ENCODE results near the gene AUNIP.

The AUNIP gene

GRCh38 chr1:25888426-25888987 is 29.2 kb upstream of the AUNIP start:
- DNase-seq, result no peak

DNA sequence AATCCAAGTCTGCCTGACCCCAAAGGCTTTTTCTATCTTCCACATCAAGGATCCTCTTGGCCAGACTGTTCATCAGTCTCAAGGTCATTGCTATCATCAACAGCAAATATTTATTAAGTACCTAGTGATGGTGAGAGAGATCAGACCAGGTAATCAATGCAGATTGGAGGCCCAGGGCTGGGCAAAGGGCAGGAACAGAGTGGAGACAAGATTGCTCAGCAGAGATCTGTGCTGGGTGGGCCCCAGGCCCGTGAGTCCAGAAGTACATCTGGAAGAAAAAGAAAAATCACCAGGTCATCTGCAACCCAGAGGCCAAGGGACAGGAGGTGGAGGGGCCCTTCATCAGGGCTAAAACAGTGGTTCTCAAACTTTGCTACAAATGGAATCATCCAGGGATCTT is 26.3 kb upstream of the AUNIP start:
- DNase-seq, result no peak

DNA sequence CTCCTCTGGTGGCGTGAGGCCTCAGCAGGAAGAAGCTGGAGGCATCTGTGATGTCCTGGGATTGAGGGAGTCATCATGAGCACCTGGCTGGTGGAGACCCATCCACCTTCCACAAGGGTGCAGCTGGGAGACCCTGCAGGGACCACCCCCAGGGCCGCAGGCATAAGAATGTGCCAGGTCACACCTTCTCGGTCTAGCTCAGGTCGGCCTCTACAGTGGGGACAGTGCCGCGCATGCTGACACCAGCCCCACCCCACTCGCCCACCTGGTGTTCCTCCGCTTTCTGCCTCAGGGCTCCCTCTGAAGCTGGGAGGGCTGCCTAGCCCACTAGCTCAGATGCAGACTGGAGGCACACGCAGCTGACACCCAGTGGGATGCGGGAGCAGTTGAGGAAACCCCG is 22.0 kb upstream of the AUNIP start:
- no peak for DNase-seq

DNA sequence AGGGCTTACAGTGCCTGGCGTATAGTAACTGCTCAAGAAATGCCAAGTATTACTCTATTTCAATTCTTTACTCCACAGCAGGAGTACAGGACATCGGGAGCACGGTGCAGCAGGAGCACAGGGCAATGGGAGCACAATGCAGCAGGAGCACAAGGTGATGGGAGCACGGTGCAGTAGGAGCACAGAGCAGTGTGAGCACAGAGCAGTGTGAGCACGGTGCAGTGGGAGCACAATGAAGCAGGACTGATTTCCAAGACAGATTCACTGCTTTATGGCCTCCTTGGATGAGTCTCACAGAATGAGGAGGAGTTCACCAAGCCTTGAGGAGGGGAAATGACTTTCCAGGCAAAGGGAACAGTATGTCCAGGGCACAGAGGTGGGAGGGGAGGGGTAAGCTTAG is 21.3 kb upstream of the AUNIP start:
- no peak for DNase-seq

GRCh38 chr1:25879675-25880074 is 20.4 kb upstream of the AUNIP start:
- no peak for DNase-seq

DNA sequence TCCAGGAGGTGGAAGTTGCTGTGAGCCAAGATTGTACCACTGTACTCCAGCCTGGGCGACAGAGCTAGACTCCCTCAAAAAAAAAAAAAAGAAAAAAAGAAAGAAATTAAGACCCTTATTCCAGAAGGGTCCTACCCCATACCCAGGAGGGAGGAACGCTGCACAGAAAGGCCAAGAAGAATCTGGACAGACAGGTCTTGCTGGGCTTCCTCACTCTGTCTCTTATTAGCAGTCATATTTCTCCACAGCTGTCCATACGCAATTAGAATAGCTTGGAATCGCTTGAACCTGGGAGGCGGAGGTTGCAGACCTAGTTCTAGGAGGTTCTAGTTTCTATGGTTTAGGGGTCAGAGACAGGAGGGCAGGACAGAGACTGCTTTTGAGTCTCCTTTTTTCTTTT is 19.4 kb upstream of the AUNIP start:
- no peak for DNase-seq

DNA sequence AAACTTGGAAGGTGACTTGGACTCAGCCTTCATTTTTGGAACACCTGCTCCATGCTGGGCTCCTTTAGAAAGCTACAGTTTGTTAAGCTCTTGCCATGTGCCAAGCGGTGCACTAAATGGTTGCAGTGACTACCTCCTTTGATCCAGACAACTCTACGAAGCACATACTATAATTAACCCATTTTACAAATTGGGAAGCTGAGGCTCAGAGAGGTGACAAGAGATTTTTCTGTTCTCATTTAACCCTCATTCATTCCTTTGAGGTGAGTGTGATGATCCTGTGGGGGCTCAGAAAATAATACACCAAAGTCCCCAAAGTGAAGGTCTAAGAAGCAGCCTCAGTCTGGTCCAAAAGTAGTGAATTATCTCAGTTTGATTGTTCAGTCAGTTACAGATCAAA is 17.9 kb upstream of the AUNIP start:
- DNase-seq, result no peak

DNA sequence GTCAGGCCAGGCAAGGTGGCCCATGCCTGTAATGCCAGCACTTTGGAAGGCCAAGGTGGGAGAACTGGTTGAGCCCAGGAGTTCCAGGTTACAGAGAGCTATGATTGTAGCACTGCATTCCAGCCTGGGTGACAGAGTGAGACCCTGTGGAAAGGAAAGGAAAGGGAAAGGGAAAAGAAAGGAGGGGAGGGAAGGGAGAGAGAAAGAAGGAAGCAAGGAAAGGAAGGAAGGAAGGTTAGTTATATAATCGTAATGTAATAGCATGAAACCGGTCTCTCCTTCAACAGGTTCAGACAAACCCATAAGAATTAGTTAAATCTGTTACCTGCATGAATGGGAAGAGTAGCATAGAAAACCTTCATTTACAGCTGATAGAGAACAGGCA is 17.4 kb upstream of the AUNIP start:
- DNase-seq, result no peak

DNA sequence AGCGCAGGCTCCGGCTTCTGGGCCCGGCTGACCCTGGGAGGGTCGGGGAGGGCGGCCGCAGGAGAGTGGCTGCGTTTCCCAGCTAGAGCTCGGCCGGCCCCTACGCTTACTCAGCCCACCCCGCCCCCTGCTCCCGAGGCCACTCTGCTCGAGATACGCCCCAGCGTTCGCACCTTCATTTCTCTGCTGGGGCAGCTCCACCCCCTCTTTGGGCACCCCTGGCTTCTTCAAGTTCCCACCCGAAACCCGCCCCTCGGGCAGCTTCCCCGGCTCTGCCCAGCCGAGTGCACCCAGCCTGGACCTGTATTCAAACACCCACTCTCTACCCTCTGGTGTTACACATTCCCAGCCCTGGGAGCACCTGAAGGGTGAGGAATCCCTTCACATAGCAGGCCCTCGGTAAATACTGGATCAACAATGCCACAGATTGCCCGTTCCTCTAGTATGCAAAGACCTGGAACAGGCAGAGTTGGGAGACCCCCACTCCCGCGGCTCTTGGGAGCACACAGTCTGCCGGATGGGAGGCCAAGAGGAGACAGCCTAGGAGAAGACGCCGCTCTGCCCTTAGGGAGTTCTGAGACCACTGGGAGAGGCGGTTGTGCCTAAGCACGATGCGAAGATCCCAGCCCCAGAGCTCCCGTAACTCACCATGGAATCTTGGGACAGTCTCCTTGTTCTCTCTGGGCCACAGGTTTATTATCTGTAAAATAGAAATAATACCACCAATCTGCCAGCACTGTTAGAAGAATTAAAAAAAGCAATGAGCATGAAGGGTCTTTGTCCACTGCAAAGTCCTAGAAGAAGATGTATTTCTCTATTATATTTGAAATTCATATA is 16.8 kb upstream of the AUNIP start:
- no peak for DNase-seq

DNA sequence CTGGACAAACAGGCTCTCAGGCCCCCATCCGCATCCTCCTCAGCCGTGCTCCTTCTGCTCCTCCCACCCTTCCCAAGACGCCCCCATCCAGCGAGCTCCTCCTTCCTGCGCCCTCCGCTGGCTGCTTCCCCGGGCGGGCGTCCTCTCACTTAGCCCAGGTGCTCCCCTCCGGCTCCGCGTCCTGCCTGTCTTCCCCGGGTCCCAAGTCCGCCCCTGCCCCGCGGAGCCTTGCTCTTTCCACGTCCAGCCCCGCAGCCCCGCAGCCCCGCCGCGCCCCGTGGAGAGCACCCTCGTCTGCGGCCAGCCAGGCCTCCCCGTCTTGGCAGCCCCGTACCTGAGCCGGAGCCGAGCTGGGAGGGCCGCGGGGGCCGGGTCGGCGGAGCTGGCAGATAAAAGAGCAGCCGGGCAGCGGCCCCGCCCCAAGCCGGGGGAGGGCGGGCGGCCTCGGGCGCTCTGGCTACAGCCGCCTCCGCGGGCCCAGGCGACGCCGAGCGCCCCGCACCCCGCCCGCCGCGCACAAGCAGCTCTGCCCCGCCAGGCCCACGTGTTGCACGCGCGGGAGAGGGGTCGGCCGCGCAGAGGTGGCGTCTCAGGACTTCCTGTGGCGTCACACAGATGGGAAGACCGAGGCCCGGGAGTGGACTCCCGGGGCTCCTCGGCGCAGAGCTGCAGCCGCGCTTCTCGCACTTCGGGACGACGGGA is 16.0 kb upstream of the AUNIP start, which contains the start of gene PAQR7:
Gene PAQR7, minus strand, starts transcription at position 555 of the 702 bp plus-strand sequence. CDS start 11,869 bp downstream, outside the sequence.
- DNase-seq, result peak; percentile 72

DNA sequence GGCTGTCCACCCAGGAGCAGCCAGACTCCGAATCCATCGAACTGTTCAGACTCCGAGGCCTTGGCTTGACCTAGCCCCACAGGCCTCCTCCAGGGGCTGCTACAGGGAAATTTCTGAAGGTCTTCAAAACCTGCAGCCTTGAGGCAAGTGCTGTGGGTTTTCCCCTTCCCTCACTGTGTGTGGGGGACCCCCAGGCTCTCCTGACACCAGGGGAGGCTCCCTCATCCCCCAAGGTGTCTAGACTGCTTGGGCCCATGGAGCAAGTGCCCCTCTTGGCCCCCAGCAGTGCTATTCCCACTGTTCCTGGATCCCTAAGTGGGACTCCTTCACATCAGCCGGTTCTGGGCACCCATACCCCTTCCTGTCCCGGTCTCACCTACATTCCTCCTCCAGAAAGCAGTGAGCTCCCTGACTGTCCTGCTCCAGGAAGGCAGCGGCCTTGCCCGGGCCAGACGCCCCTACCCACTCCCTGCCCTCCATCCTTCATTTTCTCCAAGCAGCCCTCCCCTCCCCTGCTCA is 15.4 kb upstream of the AUNIP start:
- no peak for DNase-seq

- DNase-seq, result no peak
Observed at GRCh38 chr1:25874209-25874608, 15.0 kb upstream of the AUNIP start.

GRCh38 chr1:25873120-25873519 is 13.9 kb upstream of the AUNIP start:
- no peak for DNase-seq

- DNase-seq, result no peak
Observed at GRCh38 chr1:25872713-25873112, 13.5 kb upstream of the AUNIP start.

DNA sequence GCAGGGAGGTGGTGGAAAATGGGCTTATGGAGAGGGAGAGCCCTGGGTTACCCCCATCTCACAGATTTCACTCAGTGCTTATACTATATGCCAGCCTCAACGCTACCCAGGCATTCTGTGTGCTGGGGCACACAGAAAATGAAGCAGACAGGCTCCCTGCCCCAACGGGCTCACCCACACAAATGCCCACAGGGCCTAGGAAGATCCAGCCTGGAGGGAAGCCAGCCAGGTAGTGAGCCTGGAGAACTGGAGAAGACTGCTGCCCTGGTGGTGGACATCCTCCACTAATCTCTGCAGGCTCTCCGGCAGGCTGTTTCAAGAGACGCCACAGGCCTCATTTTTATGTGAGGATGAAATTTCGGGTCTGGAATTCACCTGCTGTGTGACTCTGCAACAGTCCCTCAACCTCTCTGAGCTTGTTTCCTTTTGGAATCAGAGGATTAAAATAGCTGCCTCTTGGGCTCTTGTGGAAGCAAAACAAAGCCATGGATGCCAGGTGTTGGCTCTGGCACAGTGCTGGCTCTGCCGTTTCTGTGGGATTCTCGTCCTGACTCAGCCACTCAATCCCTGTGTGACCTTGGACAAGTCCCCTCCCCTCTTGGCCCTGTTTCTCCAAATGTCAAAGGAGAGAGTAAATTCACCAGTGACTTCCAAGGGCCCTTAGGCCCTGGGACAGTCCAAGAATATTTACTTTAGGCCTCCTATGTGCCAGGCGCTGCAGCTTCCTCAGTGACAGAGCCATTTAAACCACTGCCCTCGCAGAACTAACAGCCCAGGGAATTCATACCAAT is 12.6 kb upstream of the AUNIP start:
- no peak for DNase-seq

- DNase-seq, result no peak
Observed at GRCh38 chr1:25871086-25871703, 11.9 kb upstream of the AUNIP start.

DNA sequence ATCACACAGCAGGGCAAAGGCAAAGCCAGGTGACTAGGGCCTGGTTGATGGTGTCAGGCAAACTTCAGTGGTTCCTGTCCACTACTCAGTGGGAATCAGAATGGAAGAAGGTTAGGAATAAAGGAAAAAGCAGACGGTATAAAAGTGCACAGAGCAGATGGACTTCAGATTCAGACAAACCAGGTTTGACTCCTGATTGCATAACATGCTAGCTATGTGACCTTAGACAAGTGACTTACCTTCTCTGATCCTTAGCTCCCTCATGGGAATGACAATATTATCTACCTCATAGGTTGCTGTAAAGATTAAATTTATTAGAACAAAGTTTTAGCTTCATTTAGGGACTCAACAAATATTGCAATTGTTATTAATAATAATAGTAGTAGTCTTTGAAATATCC is 11.4 kb upstream of the AUNIP start:
- DNase-seq, result no peak

DNA sequence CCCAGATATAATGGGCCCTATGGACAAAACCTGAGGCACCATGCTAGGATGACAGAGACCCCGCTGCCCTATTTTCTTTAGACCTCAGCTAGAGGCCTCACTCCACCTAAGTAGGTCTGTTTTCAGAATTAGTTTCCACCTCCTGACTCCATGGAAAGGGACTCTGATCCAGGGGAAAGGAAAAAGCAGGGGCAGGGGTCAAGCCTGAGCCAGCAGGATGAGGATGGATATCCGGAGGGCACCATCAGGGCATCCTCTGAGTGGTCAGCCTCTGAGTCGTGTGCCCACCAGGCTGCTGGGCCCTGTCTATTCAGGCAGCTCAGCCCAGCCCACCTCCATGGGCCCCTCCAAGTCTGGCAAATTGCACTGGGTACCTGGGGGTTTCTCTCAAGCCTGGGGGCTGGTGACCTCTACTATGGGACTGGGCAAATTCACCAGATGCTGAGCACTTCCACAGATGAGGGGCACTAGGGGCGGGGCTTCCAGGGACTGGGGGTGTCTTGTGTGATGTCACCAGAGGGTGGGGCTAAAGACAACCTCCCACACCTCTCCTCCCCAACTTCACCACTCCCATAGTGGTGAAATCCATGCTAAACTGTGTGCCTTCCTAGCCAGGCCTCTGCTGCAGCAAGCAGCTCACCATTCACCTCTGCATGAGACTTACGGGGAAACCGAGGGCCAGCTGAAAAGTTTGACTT is 10.8 kb upstream of the AUNIP start:
- DNase-seq, result no peak

GRCh38 chr1:25867210-25867991 is 8.1 kb upstream of the AUNIP start:
- no peak for DNase-seq

GRCh38 chr1:25866288-25866687 is 7.0 kb upstream of the AUNIP start:
- DNase-seq, result no peak

DNA sequence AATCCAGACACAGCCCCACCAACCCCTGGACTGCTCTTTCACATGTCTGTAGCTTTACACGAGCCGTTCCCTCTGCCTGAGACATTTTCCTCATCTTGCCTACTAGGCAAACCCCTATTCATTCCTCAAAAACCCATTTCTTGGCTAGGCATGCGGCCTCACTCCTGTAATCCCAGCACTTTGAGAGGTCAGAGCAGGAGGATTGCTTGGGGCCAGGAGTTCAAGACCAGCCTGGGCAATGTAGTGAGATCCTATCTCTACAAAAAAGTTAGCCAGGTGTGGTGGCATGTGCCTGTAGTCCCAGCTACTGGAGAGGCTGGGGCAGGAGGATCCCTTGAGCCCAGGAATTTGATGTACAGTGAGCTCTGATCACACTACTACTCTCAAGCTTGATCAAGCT is 5.2 kb upstream of the AUNIP start:
- DNase-seq, result no peak
